Endothelial cell of umbilical vein (primary cell): Measurements from ENCODE around the gene EXOC3. TPM values are rescaled to one million over a fixed set of nuclear protein-coding genes. Genes with fewer than 3 reads are reported as not detected.

ENCODE experiments used
- BruUV-seq: library from RNA; stranded (reverse); fragments of 400-500 nt; replicated peaks from 2 replicates; lab custom pipeline; 2021; lab: Mats Ljungman, UMichigan
- CTCF ChIA-PET: fragments of 300-600, 350-600 bp; sonication (Branson Sonifier 250); formaldehyde crosslinking; loops from one replicate; lab custom pipeline; 2021; ENCODE audit warnings: antibody characterized with exemption, inconsistent platforms; lab: Charles Lee
- POLR2A ChIA-PET: fragments of 300-600, 350-600 bp; sonication (Branson Sonifier 250); formaldehyde crosslinking; loops from one replicate; lab custom pipeline; 2021; ENCODE audit warnings: antibody characterized with exemption, inconsistent platforms; lab: Charles Lee
- DNase-seq: peaks from one replicate; pipeline ENCODE4 v3.0.0-alpha.2; 2011; ENCODE audit warnings: low read depth, low spot score
- FAIRE-seq: peaks from 2 replicates; lab custom pipeline; 2011; peaks lifted over from hg19 to GRCh38; lab: Jason Lieb, UNC
- H2AFZ ChIP-seq: 2 replicates; pipeline ENCODE4 v1.6.0; 2012; ENCODE audit warnings: low read depth, low read length, control low read depth, inconsistent platforms
- H3K27ac ChIP-seq: 2 replicates; pipeline ENCODE4 v1.5.1; 2011; ENCODE audit warnings: low read depth, mild to moderate bottlenecking, control low read depth, low read length, moderate library complexity; ENCODE audit not compliant: insufficient read depth
- H3K27me3 ChIP-seq, 2 experiments: 2 replicates each; pipeline versions ENCODE4 v1.6.0 to v1.6.1; 2011; ENCODE audit warnings: low read length in 2 of 2, mixed read lengths in 1 of 2; ENCODE audit not compliant: control insufficient read depth in 2 of 2, insufficient read depth in 2 of 2
- H3K36me3 ChIP-seq, 2 experiments: 2 replicates in 1 of 2; 3 replicates in 1 of 2; pipeline ENCODE4 v1.5.1; 2011; ENCODE audit warnings: low read length in 2 of 2, mild to moderate bottlenecking in 1 of 2, moderate library complexity in 1 of 2; ENCODE audit not compliant: control insufficient read depth in 2 of 2, insufficient read depth in 2 of 2; ENCODE audit errors: extremely low read depth in 1 of 2
- H3K4me1 ChIP-seq: 3 replicates; pipeline ENCODE4 v1.5.1; 2011; ENCODE audit warnings: mild to moderate bottlenecking, low read length; ENCODE audit not compliant: control insufficient read depth, insufficient read depth; ENCODE audit errors: extremely low read depth
- H3K4me2 ChIP-seq: 2 replicates; pipeline ENCODE4 v1.6.1; 2011; ENCODE audit warnings: low read length, control low read depth, mixed read lengths; ENCODE audit not compliant: insufficient read depth
- H3K4me3 ChIP-seq, 3 experiments: fragments of 200-600 bp in 1 of 3; sonication (generic), shearing (Covaris generic) in 1 of 3; replicated peaks in 1 of 3; 2 replicates each; pipeline ENCODE4 v1.5.1; 2011 to 2016; ENCODE audit warnings: control low read depth in 3 of 3, low read length in 3 of 3, mild to moderate bottlenecking in 2 of 3, inconsistent platforms in 1 of 3, low read depth in 1 of 3, moderate library complexity in 1 of 3; ENCODE audit not compliant: insufficient read depth in 1 of 3
- H3K79me2 ChIP-seq: 2 replicates; pipeline ENCODE4 v1.6.0; 2012; ENCODE audit warnings: low read length, inconsistent platforms; ENCODE audit not compliant: control insufficient read depth, insufficient read depth
- H3K9ac ChIP-seq: replicated peaks from 2 replicates; pipeline ENCODE3; 2011; ENCODE audit warnings: low read length, control low read depth; ENCODE audit not compliant: insufficient read depth; ENCODE audit errors: extremely low read depth
- H3K9me1 ChIP-seq: replicated peaks from 3 replicates; pipeline ENCODE4 v1.6.0; 2011; ENCODE audit warnings: mild to moderate bottlenecking, low read length; ENCODE audit not compliant: control insufficient read depth, insufficient read depth; ENCODE audit errors: extremely low read depth
- H3K9me3 ChIP-seq: replicated peaks from 2 replicates; pipeline ENCODE4 v1.5.1; 2012; ENCODE audit warnings: low read length, inconsistent platforms; ENCODE audit not compliant: control insufficient read depth, insufficient read depth
- H4K20me1 ChIP-seq: replicated peaks from 2 replicates; pipeline ENCODE3; 2011; ENCODE audit warnings: mild to moderate bottlenecking, low read length; ENCODE audit not compliant: control insufficient read depth, insufficient read depth; ENCODE audit errors: extremely low read depth
- FOS ChIP-seq: IDR thresholded peaks from 2 replicates; pipeline ENCODE4 v1.6.1; 2011; ENCODE audit warnings: mild to moderate bottlenecking, low read length, moderate library complexity, borderline replicate concordance; ENCODE audit not compliant: insufficient read depth
- GATA2 ChIP-seq: IDR thresholded peaks from 2 replicates; pipeline ENCODE4 v1.7.0; 2011; ENCODE audit warnings: low read depth, mild to moderate bottlenecking, moderate library complexity, mixed read lengths, low read length; ENCODE audit not compliant: insufficient read length, insufficient read depth
- POLR2A ChIP-seq: IDR thresholded peaks from 2 replicates; pipeline ENCODE4 v1.6.1; 2012; ENCODE audit warnings: low read depth, mild to moderate bottlenecking, control low read depth, low read length
- POLR2AphosphoS5 ChIP-seq: IDR thresholded peaks from 2 replicates; pipeline ENCODE4 v1.6.1; 2012; ENCODE audit warnings: low read depth, mild to moderate bottlenecking, control low read depth, low read length, moderate library complexity; ENCODE audit not compliant: insufficient read depth
- dilution Hi-C: fragments of 300-500 bp; cut with MboI; formaldehyde crosslinking; loops from one replicate; pipeline ENCODE4 v1.15.0; 2019; ENCODE audit warnings: low sequenced_read_pairs; ENCODE audit not compliant: extremely low pct_ligation_motif_present
- intact Hi-C: fragments of 100-400 bp; cut with micrococcal nuclease; formaldehyde crosslinking; loops from one replicate; pipeline ENCODE4 v1.10.0; 2022
- polyA plus RNA-seq, 4 experiments: library from polyadenylated mRNA; depleted of rRNA in 3 of 4; stranded (reverse) in 3 of 4; unstranded in 1 of 4; fragments of >200 nt; gene quantifications; 2 replicates each; pipeline versions ENCODE4 v1.2.1 to v1.2.3, GENCODE V29; 2011 to 2012; ENCODE audit warnings: missing spikeins in 1 of 4
- total RNA-seq: library from RNA; stranded (reverse); gene quantifications from 2 replicates; pipeline ENCODE4 v1.2.3, GENCODE V29; 2021
- TF ChIP-seq, protein P1 (sequence below), 2 donors: IDR thresholded peaks; 1 replicate in 1 of 2; 2 replicates in 1 of 2; pipeline ENCODE4 v1.5.1; 2011; ENCODE audit warnings: low read length in 2 of 2, mild to moderate bottlenecking in 2 of 2, moderate library complexity in 2 of 2, control low read depth in 1 of 2, inconsistent platforms in 1 of 2, low read depth in 1 of 2; ENCODE audit not compliant: insufficient read depth in 1 of 2; ENCODE audit errors: extremely low read depth in 1 of 2
- TF ChIP-seq, protein P2 (sequence below): IDR thresholded peaks from 2 replicates; pipeline ENCODE4 v1.6.1; 2011; ENCODE audit not compliant: insufficient read depth, insufficient read length

EXOC3 gene
- total and polyA plus RNA-seq, 2 donors (not counting 3 experiments of a cell fraction or from before 2014, with no cell fraction given), result 26.4 to 52.9 TPM

DNA sequence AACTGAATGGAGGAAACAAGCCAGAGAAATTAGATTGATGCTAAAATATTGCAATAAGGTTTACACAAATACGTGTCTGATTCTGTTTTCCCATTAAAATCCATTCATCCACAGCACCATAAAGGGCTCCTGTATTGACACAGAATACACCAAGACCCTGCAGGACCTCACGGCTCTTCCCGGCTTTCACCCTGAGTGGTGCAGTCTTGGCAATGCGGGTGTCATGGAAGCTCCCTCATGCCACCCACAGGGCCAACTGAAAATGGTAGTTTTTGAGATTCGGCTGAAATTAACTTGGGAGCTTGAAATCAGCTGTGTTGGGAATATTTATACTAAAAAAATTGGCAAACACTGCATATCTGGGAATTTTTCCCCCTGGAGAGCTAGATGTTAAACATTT is 17.3 kb upstream of the EXOC3 start:
- Histone ChIP-seq H3K4me1 (no peaks in the 10 kb centered on the region), H3K9me1 (no peaks in the 10 kb centered on the region), H3K27ac (no peak overlapping the region), H3K4me3 (no peak overlapping the region), H3K4me2 (no peak overlapping the region), H3K27me3 (no peaks in the 10 kb centered on the region), H3K9me3 (no peaks in the 10 kb centered on the region), H3K36me3 (no peaks in the 10 kb centered on the region), H2AFZ (no peak overlapping the region), H3K9ac (no peak overlapping the region), H4K20me1 (no peaks in the 10 kb centered on the region), H3K79me2 (no peaks in the 10 kb centered on the region)
- POLR2A ChIA-PET, result no interaction called here
- no TSS peak for BruUV-seq
- CTCF ChIA-PET, result interaction anchor here (0.6 to 1.9 kb wide), 13 partner anchors 10 to 237 kb away, joined by 3 to 39 read pairs (median 4); partner anchors contain the start of gene AHRR
- intact Hi-C loops, result no loop called here
- FAIRE-seq (peak; percentile 40), DNase-seq (peak; percentile 20)
- TF ChIP-seq POLR2A (no peak), POLR2AphosphoS5 (no peak), GATA2 (no peak), FOS (no peak)
- TF ChIP-seq, protein P1, sequence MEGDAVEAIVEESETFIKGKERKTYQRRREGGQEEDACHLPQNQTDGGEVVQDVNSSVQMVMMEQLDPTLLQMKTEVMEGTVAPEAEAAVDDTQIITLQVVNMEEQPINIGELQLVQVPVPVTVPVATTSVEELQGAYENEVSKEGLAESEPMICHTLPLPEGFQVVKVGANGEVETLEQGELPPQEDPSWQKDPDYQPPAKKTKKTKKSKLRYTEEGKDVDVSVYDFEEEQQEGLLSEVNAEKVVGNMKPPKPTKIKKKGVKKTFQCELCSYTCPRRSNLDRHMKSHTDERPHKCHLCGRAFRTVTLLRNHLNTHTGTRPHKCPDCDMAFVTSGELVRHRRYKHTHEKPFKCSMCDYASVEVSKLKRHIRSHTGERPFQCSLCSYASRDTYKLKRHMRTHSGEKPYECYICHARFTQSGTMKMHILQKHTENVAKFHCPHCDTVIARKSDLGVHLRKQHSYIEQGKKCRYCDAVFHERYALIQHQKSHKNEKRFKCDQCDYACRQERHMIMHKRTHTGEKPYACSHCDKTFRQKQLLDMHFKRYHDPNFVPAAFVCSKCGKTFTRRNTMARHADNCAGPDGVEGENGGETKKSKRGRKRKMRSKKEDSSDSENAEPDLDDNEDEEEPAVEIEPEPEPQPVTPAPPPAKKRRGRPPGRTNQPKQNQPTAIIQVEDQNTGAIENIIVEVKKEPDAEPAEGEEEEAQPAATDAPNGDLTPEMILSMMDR (IDR thresholded peaks at IDR 0.05; ENCODE audit: extremely low read depth in 1 of 2, insufficient read depth in 1 of 2, low read depth in 1 of 2, low read length in 2 of 2), result peak; percentile 8 to 24
- TF ChIP-seq, protein P2, sequence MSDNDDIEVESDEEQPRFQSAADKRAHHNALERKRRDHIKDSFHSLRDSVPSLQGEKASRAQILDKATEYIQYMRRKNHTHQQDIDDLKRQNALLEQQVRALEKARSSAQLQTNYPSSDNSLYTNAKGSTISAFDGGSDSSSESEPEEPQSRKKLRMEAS, result no peak
- dilution Hi-C loops, result no loop called here
